OCI-LY3 (cell line): ENCODE measurements around the gene IL2RA.
"Not testable (repeated sequence)": the region's sequence is repeated elsewhere in the genome, so short reads cannot be mapped to it uniquely, and the experiment has no call there.

Experiments used
- H2AFZ ChIP-seq: fragments of 200-600, 300-600 bp; shearing (Covaris generic); 2 replicates; pipeline ENCODE4 v1.6.0; 2014; ENCODE audit warnings: antibody characterized with exemption, low read depth, low read length
- H3K27ac ChIP-seq: fragments of 200-600, 300-600 bp; sonication (generic); 2 replicates; pipeline ENCODE4 v1.5.1; 2014; ENCODE audit warnings: mild to moderate bottlenecking, low read length, moderate library complexity, mixed read lengths
- H3K27me3 ChIP-seq: fragments of 200-600, 300-600 bp; sonication (generic); 2 replicates; pipeline ENCODE4 v1.6.1; 2014; ENCODE audit warnings: low read depth, low read length, mixed read lengths
- H3K36me3 ChIP-seq: fragments of 200-600, 300-600 bp; sonication (generic); replicated peaks from 2 replicates; pipeline ENCODE3; 2014; ENCODE audit warnings: low read depth, low read length, mixed read lengths
- H3K4me1 ChIP-seq: fragments of 300-600, 200-600 bp; sonication (generic); 2 replicates; pipeline ENCODE4 v1.6.1; 2014; ENCODE audit warnings: low read length, mixed read lengths
- H3K4me2 ChIP-seq: fragments of 200-600, 300-600 bp; sonication (generic); 2 replicates; pipeline ENCODE4 v1.6.1; 2014; ENCODE audit warnings: low read length, mixed read lengths
- H3K4me3 ChIP-seq: fragments of 300-600, 200-600 bp; sonication (generic); 2 replicates; pipeline ENCODE4 v1.5.1; 2014; ENCODE audit warnings: antibody characterized with exemption, mild to moderate bottlenecking, low read length, moderate library complexity
- H3K79me2 ChIP-seq: fragments of 300-600, 200-600 bp; shearing (Covaris generic); 2 replicates; pipeline ENCODE4 v1.6.1; 2014; ENCODE audit warnings: mild to moderate bottlenecking, low read length, mixed read lengths
- H3K9ac ChIP-seq: fragments of 300-600, 200-600 bp; shearing (Covaris generic); 2 replicates; pipeline ENCODE4 v1.6.0; 2014; ENCODE audit warnings: mild to moderate bottlenecking, low read length, moderate library complexity
- H3K9me3 ChIP-seq: fragments of 200-600, 300-600 bp; shearing (Covaris generic); 2 replicates; pipeline ENCODE4 v1.6.1; 2014; ENCODE audit warnings: low read length, mixed read lengths; ENCODE audit not compliant: insufficient read depth
- H4K20me1 ChIP-seq: fragments of 200-600, 300-600 bp; sonication (generic); 2 replicates; pipeline ENCODE4 v1.6.1; 2016; ENCODE audit warnings: low read length, mixed read lengths; ENCODE audit not compliant: insufficient read depth
- CTCF ChIP-seq: fragments of 200-600, 300-600 bp; sonication (generic); IDR thresholded peaks from 2 replicates; pipeline ENCODE4 v1.5.1; 2014; ENCODE audit warnings: antibody characterized with exemption, low read length, low read depth
- EZH2phosphoT487 ChIP-seq: fragments of 200-600 bp; shearing (Covaris generic); IDR thresholded peaks from 2 replicates; pipeline ENCODE4 v1.6.1; 2018; ENCODE audit warnings: antibody characterized with exemption, mixed run types, low read depth

The IL2RA gene

DNA sequence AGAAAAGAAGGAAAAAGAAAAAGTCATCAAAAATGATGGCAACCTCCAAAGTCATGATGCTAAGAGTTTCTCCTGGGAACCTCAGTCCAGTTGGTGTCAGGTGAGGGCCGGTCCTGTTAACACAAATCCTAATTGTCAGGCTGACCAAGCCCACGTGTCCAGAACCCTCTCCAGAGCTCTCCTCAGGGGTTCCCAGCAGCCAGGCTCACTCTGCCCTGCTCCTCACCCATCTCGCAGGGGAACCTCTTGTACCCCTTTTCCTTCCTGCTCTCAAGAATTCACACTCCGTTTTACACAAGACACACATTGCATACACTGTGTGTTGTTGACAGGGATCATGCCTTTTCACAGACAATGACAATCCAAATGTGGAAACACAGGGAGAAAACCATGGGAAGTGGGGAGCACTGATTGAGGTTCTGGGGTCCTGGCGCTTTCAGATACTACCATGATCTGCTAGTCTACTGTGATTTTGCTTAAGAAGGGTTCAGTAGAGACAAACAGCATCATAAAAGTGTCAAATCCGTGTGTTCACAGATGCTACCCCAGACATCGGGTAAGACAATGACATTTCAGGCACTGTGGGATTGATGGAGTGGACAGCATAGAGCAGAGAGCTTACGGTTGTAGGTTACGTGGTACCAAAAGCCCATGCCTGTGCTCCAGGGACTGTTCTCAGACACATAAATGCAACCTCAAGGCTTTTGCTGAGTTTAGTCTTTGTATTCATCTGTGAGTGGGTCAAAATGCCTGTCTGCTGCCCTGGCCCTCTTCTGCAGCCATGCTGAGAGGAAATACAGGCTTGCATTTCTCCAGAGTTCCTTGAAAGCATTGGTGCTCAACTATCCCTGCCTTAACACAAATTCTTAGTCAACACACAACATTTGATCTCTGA, 16.0 kb downstream of the IL2RA start:
- Histone ChIP-seq H3K36me3 (peaks cover 4% of the 10 kb centered on the region), H4K20me1 (no peaks in the 10 kb centered on the region), H3K9ac (peak overlapping the region; percentile 38; the same call in 1 of the 2 replicates), H3K27ac (peak overlapping the region; percentile 82), H2AFZ (no peak overlapping the region), H3K9me3 (no peaks in the 10 kb centered on the region), H3K79me2 (peaks cover 9% of the 10 kb centered on the region; the same call in 1 of the 2 replicates), H3K27me3 (no peaks in the 10 kb centered on the region), H3K4me1 (peaks cover 65% of the 10 kb centered on the region), H3K4me2 (peak overlapping the region; percentile 69), H3K4me3 (peak overlapping the region; percentile 55)
- TF ChIP-seq CTCF = no peak

- H3K79me2 ChIP-seq = peaks cover 9% of the 10 kb centered on the region; the same call in 1 of the 2 replicates
- H3K4me2 ChIP-seq = peak overlapping the region; percentile 69
- peak overlapping the region; percentile 38; the same call in 1 of the 2 replicates for H3K9ac ChIP-seq
- H4K20me1 ChIP-seq = no peaks in the 10 kb centered on the region
- H3K27me3 ChIP-seq = no peaks in the 10 kb centered on the region
- TF ChIP-seq EZH2phosphoT487 (no peak), CTCF (no peak)
- H3K9me3 ChIP-seq = no peaks in the 10 kb centered on the region
- peaks cover 4% of the 10 kb centered on the region for H3K36me3 ChIP-seq
- H3K4me1 ChIP-seq = peaks cover 57% of the 10 kb centered on the region
- H3K4me3 ChIP-seq = peak overlapping the region; percentile 55
- H3K27ac ChIP-seq = peak overlapping the region; percentile 82
- H2AFZ ChIP-seq = no peak overlapping the region
Observed at GRCh38 chr10:6045314-6045848, 16.8 kb downstream of the IL2RA start.

- Histone ChIP-seq H3K27ac (peak overlapping the region; percentile 82), H4K20me1 (no peaks in the 10 kb centered on the region), H3K4me1 (peaks cover 52% of the 10 kb centered on the region), H3K36me3 (peaks cover 6% of the 10 kb centered on the region), H3K4me2 (peak overlapping the region; percentile 69), H2AFZ (no peak overlapping the region), H3K27me3 (no peaks in the 10 kb centered on the region), H3K4me3 (peak overlapping the region; percentile 55), H3K9me3 (no peaks in the 10 kb centered on the region), H3K79me2 (peaks cover 9% of the 10 kb centered on the region; the same call in 1 of the 2 replicates), H3K9ac (peak overlapping the region; percentile 38)
- TF ChIP-seq EZH2phosphoT487 (no peak), CTCF (no peak)
Observed at GRCh38 chr10:6044751-6045313, 17.3 kb downstream of the IL2RA start.

DNA sequence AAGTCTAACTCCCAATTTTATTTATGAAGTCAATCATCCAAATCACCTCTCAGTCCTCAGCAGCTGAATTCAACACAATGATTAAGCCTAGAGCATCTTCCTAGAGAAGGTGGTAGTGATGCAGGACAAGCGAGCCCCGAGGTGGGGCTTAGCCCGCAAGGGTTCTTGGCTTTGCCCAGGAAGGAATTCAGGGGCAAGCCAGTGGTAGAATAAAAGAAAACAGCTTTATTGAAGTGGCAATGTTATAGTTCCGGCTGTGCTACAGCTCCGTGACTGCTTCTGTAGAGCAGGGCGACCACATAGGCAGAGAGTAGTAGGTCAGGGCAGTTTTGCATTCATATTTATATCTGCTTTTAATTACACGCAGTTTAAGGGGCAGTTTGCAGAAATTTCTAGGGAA, 18.1 kb downstream of the IL2RA start:
- Histone ChIP-seq H3K9me3 (no peaks in the 10 kb centered on the region), H3K36me3 (peaks cover 10% of the 10 kb centered on the region), H3K27me3 (no peaks in the 10 kb centered on the region), H3K27ac (peak overlapping the region; percentile 82), H3K79me2 (peaks cover 9% of the 10 kb centered on the region; the same call in 1 of the 2 replicates), H3K4me3 (peak overlapping the region; percentile 55; the same call in 1 of the 2 replicates), H3K4me1 (peaks cover 44% of the 10 kb centered on the region), H3K4me2 (peak overlapping the region; percentile 69), H2AFZ (no peak overlapping the region), H4K20me1 (no peaks in the 10 kb centered on the region), H3K9ac (peak overlapping the region; percentile 15; the same call in 1 of the 2 replicates)
- TF ChIP-seq CTCF = no peak
- no peak for TF ChIP-seq EZH2phosphoT487

- peaks cover 11% of the 10 kb centered on the region for H3K36me3 ChIP-seq
- H3K4me1 ChIP-seq = peaks cover 37% of the 10 kb centered on the region
- H3K9me3 ChIP-seq, H3K4me2 ChIP-seq, H3K27ac ChIP-seq, H4K20me1 ChIP-seq, H2AFZ ChIP-seq, H3K79me2 ChIP-seq, H3K4me3 ChIP-seq, H3K9ac ChIP-seq, H3K27me3 ChIP-seq: not testable (repeated sequence)
Observed at GRCh38 chr10:6043377-6043776, 18.8 kb downstream of the IL2RA start.
